Activated CD4-positive, alpha-beta memory T cell treated with anti-CD3 and anti-CD28 coated beads for 36 hours (primary cell): ENCODE data around the gene DDRGK1. TPM values are rescaled to one million over a fixed set of nuclear protein-coding genes. Genes with fewer than 3 reads are reported as not detected.

Source experiments
- CTCF ChIA-PET: fragments of 350-600 bp; sonication (Branson Sonifier 250); formaldehyde crosslinking; loops from one replicate; lab custom pipeline; 2021; ENCODE audit warnings: antibody characterized with exemption, inconsistent platforms; lab: Charles Lee
- POLR2A ChIA-PET: fragments of 350-600 bp; sonication (Branson Sonifier 250); formaldehyde crosslinking; loops from one replicate; lab custom pipeline; 2021; ENCODE audit warnings: antibody characterized with exemption; lab: Charles Lee
- DNase-seq: peaks from one replicate; pipeline ENCODE4 v3.0.0-alpha.2; 2020
- H3K27ac Mint-ChIP-seq: one replicate; pipeline ENCODE4 v1.8.0; 2021; ENCODE audit warnings: mixed read lengths
- H3K27me3 Mint-ChIP-seq: one replicate; pipeline ENCODE4 v1.8.0; 2021; ENCODE audit warnings: mixed read lengths
- H3K36me3 Mint-ChIP-seq: one replicate; pipeline ENCODE4 v1.8.0; 2021; ENCODE audit warnings: mixed read lengths
- H3K4me1 Mint-ChIP-seq: one replicate; pipeline ENCODE4 v1.8.0; 2021; ENCODE audit warnings: low read depth, mixed read lengths
- H3K4me3 Mint-ChIP-seq: one replicate; pipeline ENCODE4 v1.8.0; 2021; ENCODE audit warnings: mild to moderate bottlenecking, mixed read lengths
- H3K9me3 Mint-ChIP-seq: one replicate; pipeline ENCODE4 v1.8.0; 2021; ENCODE audit warnings: mixed read lengths
- intact Hi-C: fragments of 100-400 bp; cut with micrococcal nuclease; formaldehyde crosslinking; loops from one replicate; pipeline ENCODE4 v1.15.1; 2023
- total RNA-seq, 2 experiments: library from RNA; stranded (reverse); gene quantifications; one replicate each; pipeline ENCODE4 v1.2.3, GENCODE V29; 2021

The DDRGK1 gene
- total RNA-seq, 2 experiments from 2014 or later: 72.1 to 76.8 TPM

DNA sequence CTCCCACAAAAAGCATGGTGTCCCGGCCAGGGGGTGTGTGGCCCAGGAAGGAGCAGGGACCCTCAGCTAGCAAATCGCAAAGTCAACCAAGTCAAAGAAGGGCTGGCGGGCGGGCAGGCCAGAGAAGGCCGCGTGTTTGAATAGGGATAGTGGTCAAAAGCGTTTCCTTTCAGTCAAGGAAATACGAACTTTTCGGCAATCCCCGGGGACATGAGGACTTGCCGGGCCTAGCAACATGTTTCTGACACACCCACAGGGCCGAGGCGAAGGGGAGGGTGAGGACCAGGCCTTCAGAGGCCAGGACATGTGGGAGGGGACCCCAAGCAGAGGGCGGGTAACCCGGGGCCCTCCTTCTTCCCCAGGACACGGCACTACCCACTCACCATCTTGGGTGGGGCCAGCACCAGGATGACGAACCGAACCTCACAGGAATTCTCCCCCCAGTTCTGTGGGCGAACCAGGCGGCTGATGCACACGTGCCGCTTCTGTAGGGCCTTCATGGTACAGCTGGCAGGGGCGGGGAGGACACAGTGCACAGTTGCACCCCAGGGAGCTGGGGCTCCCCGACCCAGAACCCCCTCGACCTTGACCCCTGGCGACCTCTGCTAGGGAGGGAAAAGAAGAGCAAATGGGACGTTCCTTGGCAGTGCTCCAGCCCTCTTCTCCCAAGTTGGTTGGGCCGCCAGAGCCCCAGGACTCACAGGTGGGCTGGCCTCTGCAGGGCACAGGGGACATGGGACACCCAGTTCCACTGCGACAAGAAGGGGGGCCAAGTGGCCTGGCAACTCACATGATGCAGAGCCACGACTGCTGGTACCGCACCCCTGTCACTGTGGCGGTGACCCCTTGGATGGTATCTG, 28.9 kb upstream of the DDRGK1 start:
- Mint-ChIP-seq H3K36me3 (no peaks in the 10 kb centered on the region), H3K27ac (no peak overlapping the region), H3K4me3 (no peak overlapping the region), H3K9me3 (no peaks in the 10 kb centered on the region), H3K27me3 (peaks cover 22% of the 10 kb centered on the region), H3K4me1 (no peaks in the 10 kb centered on the region)
- intact Hi-C loops: no loop called here
- ChIA-PET CTCF (no interaction called here), POLR2A (no interaction called here)
- no peak for DNase-seq

GRCh38 chr20:3231889-3232588, 27.6 kb upstream of the DDRGK1 start:
- no peak overlapping the region for H3K4me3 Mint-ChIP-seq
- no peak for DNase-seq
- intact Hi-C loops: no loop called here
- peaks cover 1% of the 10 kb centered on the region for H3K36me3 Mint-ChIP-seq
- H3K9me3 Mint-ChIP-seq: no peaks in the 10 kb centered on the region
- H3K27me3 Mint-ChIP-seq: peaks cover 11% of the 10 kb centered on the region
- POLR2A ChIA-PET: no interaction called here
- H3K4me1 Mint-ChIP-seq: no peaks in the 10 kb centered on the region
- H3K27ac Mint-ChIP-seq: no peak overlapping the region
- CTCF ChIA-PET: interaction anchor here (0.9 kb wide), 1 partner anchor 14 kb away, joined by 4 read pairs; no protein-coding TSS in a partner anchor

- ChIA-PET POLR2A (no interaction called here), CTCF (no interaction called here)
- Mint-ChIP-seq H3K4me1 (no peaks in the 10 kb centered on the region), H3K36me3 (peaks cover 3% of the 10 kb centered on the region), H3K27ac (no peak overlapping the region), H3K4me3 (no peak overlapping the region), H3K9me3 (no peaks in the 10 kb centered on the region), H3K27me3 (peaks cover 4% of the 10 kb centered on the region)
- DNase-seq: no peak
- intact Hi-C loops: no loop called here
Observed at GRCh38 chr20:3231116-3231515, 26.6 kb upstream of the DDRGK1 start.

DNA sequence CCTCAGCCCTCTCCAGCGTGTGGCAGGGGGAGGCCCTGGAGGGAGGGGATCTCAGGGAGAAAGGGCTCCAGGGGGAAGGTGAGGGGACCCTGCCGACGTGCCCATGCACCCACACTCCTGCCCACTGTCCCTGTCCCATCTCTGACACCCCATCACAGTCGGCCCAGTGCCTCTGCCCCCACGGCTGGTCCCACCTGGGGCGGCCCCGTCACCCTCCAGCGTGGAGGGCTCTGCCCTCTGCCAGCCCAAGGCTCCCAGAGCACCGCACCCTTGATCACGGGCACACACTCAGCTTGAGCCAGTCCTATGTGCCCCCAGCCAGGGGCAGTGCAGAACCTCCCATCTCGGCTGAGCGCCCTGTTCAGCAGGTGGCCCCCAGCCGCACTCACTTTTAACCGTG, 25.3 kb upstream of the DDRGK1 start:
- ChIA-PET CTCF (no interaction called here), POLR2A (no interaction called here)
- Mint-ChIP-seq H3K9me3 (no peaks in the 10 kb centered on the region), H3K27me3 (no peaks in the 10 kb centered on the region), H3K27ac (no peak overlapping the region), H3K36me3 (peaks cover 3% of the 10 kb centered on the region), H3K4me1 (no peaks in the 10 kb centered on the region), H3K4me3 (no peak overlapping the region)
- intact Hi-C loops: no loop called here
- no peak for DNase-seq

DNA sequence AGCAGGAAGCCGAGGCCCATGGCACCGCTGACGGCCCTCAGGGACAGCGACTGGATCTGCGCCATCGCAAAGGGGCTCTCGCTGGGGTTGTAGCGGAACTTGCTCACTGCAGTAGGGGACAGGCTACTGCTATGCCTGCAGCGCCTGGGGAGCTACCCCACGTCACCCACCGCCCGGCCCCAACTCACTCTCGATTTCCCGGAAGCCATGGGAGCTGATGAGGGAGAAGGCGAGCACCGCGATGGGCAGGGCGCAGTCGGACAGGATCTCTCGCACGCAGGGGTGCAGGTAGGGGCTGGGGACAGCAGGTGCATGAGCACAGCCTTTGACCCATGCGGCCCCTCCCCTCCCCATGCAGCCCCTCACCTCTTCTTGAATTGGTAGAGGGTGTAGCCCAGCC, 24.7 kb upstream of the DDRGK1 start:
- DNase-seq: no peak
- CTCF ChIA-PET: no interaction called here
- H3K27ac Mint-ChIP-seq: no peak overlapping the region
- no peaks in the 10 kb centered on the region for H3K9me3 Mint-ChIP-seq
- H3K4me3 Mint-ChIP-seq: no peak overlapping the region
- H3K27me3 Mint-ChIP-seq: no peaks in the 10 kb centered on the region
- POLR2A ChIA-PET: no interaction called here
- intact Hi-C loops: no loop called here
- no peaks in the 10 kb centered on the region for H3K4me1 Mint-ChIP-seq
- H3K36me3 Mint-ChIP-seq: peaks cover 3% of the 10 kb centered on the region

GRCh38 chr20:3228750-3229032, 24.2 kb upstream of the DDRGK1 start:
- CTCF ChIA-PET: interaction anchor here (1.9 kb wide), 1 partner anchor 11 kb away, joined by 8 read pairs; no protein-coding TSS in a partner anchor

GRCh38 chr20:3227936-3228749, 23.7 kb upstream of the DDRGK1 start:
- Mint-ChIP-seq H3K4me3 (no peak overlapping the region), H3K27ac (no peak overlapping the region), H3K27me3 (no peaks in the 10 kb centered on the region), H3K36me3 (peaks cover 4% of the 10 kb centered on the region), H3K4me1 (no peaks in the 10 kb centered on the region), H3K9me3 (no peaks in the 10 kb centered on the region)
- intact Hi-C loops: no loop called here
- DNase-seq: no peak
- CTCF ChIA-PET: interaction anchor here (1.9 kb wide), 1 partner anchor 10 kb away, joined by 8 read pairs; no protein-coding TSS in a partner anchor
- POLR2A ChIA-PET: no interaction called here

More at GRCh38 chr20:3228750-3229032, 24.2 kb upstream of the DDRGK1 start:
- H3K9me3 Mint-ChIP-seq: no peaks in the 10 kb centered on the region
- intact Hi-C loops: no loop called here
- no peaks in the 10 kb centered on the region for H3K27me3 Mint-ChIP-seq
- no peak overlapping the region for H3K27ac Mint-ChIP-seq
- H3K36me3 Mint-ChIP-seq: peaks cover 3% of the 10 kb centered on the region
- no peaks in the 10 kb centered on the region for H3K4me1 Mint-ChIP-seq
- no peak overlapping the region for H3K4me3 Mint-ChIP-seq
- POLR2A ChIA-PET: no interaction called here
- DNase-seq: no peak

- CTCF ChIA-PET: interaction anchor here (1.9 kb wide), 1 partner anchor 9 kb away, joined by 8 read pairs; no protein-coding TSS in a partner anchor
- intact Hi-C loops: no loop called here
Observed at GRCh38 chr20:3227506-3227905, 23.0 kb upstream of the DDRGK1 start.

DNA sequence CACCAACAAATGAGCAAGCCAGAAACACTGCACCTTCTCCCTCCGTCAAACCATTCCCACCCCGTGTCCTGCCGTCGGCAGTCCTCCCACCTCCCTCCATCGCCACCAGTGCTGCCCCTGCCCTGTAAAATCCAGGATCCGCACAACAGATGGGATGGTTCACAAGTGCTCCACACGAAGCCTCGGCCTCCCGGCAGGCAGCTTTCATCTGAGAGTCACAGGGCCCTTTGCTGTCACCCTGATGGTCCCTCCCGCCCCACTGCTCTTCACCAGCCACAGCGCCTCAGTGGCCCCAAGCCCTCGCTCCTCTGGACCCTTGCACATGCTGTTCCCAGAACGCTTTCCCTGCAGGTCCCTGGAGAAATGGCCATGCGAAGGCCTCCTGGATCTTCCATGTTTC, 22.4 kb upstream of the DDRGK1 start:
- H3K27ac Mint-ChIP-seq: no peak overlapping the region
- intact Hi-C loops: no loop called here
- H3K27me3 Mint-ChIP-seq: no peaks in the 10 kb centered on the region
- CTCF ChIA-PET: interaction anchor here (1.9 kb wide), 1 partner anchor 9 kb away, joined by 8 read pairs; no protein-coding TSS in a partner anchor
- POLR2A ChIA-PET: no interaction called here
- DNase-seq: no peak
- H3K4me3 Mint-ChIP-seq: no peak overlapping the region
- H3K4me1 Mint-ChIP-seq: peaks cover 7% of the 10 kb centered on the region
- no peaks in the 10 kb centered on the region for H3K9me3 Mint-ChIP-seq
- H3K36me3 Mint-ChIP-seq: peaks cover 4% of the 10 kb centered on the region

More at GRCh38 chr20:3227506-3227905, 23.0 kb upstream of the DDRGK1 start:
- DNase-seq: no peak
- H3K27me3 Mint-ChIP-seq: no peaks in the 10 kb centered on the region
- H3K27ac Mint-ChIP-seq: no peak overlapping the region
- POLR2A ChIA-PET: no interaction called here
- H3K9me3 Mint-ChIP-seq: no peaks in the 10 kb centered on the region
- H3K4me1 Mint-ChIP-seq: peaks cover 6% of the 10 kb centered on the region
- no peak overlapping the region for H3K4me3 Mint-ChIP-seq
- peaks cover 4% of the 10 kb centered on the region for H3K36me3 Mint-ChIP-seq

GRCh38 chr20:3226093-3226492, 21.6 kb upstream of the DDRGK1 start:
- Mint-ChIP-seq H3K9me3 (no peaks in the 10 kb centered on the region), H3K36me3 (peaks cover 8% of the 10 kb centered on the region), H3K4me1 (peaks cover 7% of the 10 kb centered on the region), H3K4me3 (no peak overlapping the region), H3K27ac (no peak overlapping the region), H3K27me3 (no peaks in the 10 kb centered on the region)
- no peak for DNase-seq
- ChIA-PET POLR2A (no interaction called here), CTCF (no interaction called here)
- intact Hi-C loops: no loop called here

GRCh38 chr20:3224681-3225421, 20.4 kb upstream of the DDRGK1 start:
- Mint-ChIP-seq H3K27me3 (no peaks in the 10 kb centered on the region), H3K36me3 (peaks cover 16% of the 10 kb centered on the region), H3K27ac (no peak overlapping the region), H3K4me3 (no peak overlapping the region), H3K4me1 (peaks cover 7% of the 10 kb centered on the region), H3K9me3 (no peaks in the 10 kb centered on the region)
- ChIA-PET CTCF (no interaction called here), POLR2A (no interaction called here)
- no peak for DNase-seq
- intact Hi-C loops: no loop called here
